IPS-18c (cell line): ENCODE measurements around the gene KLK5.
A peak's percentile ranks its signal among the peaks of the same experiment; 100 is the strongest.

Experiments
- H3K4me3 ChIP-seq: 2 replicates; pipeline ENCODE4 v1.7.0; 2013; ENCODE audit warnings: low read depth, mild to moderate bottlenecking, low read length, moderate library complexity; ENCODE audit not compliant: insufficient read depth
- H3K9me3 ChIP-seq: one replicate; pipeline ENCODE4 v1.6.1; 2013; ENCODE audit warnings: mild to moderate bottlenecking, low read length, moderate library complexity; ENCODE audit not compliant: control insufficient read depth, insufficient read depth

KLK5 gene

GRCh38 chr19:50933640-50934039 lies 19.2 kb downstream of the KLK5 start:
- H3K4me3 ChIP-seq, result no peak overlapping the region
- no peaks in the 10 kb centered on the region for H3K9me3 ChIP-seq

GRCh38 chr19:50932690-50933083 lies 20.2 kb downstream of the KLK5 start:
- Histone ChIP-seq H3K9me3 (no peaks in the 10 kb centered on the region), H3K4me3 (no peak overlapping the region)

GRCh38 chr19:50932018-50932689 lies 20.7 kb downstream of the KLK5 start:
- no peaks in the 10 kb centered on the region for H3K9me3 ChIP-seq
- no peak overlapping the region for H3K4me3 ChIP-seq

- no peak overlapping the region for H3K4me3 ChIP-seq
- no peaks in the 10 kb centered on the region for H3K9me3 ChIP-seq
Observed at GRCh38 chr19:50931023-50931422, 21.8 kb downstream of the KLK5 start.

- Histone ChIP-seq H3K9me3 (no peaks in the 10 kb centered on the region), H3K4me3 (no peak overlapping the region)
Observed at GRCh38 chr19:50928831-50929230, 24.0 kb downstream of the KLK5 start.

- H3K9me3 ChIP-seq, result no peaks in the 10 kb centered on the region
- no peak overlapping the region for H3K4me3 ChIP-seq
Observed at GRCh38 chr19:50926144-50926543, 26.7 kb downstream of the KLK5 start.

- Histone ChIP-seq H3K4me3 (no peak overlapping the region), H3K9me3 (no peaks in the 10 kb centered on the region)
Observed at GRCh38 chr19:50925734-50926133, 27.1 kb downstream of the KLK5 start.

- H3K4me3 ChIP-seq, result no peak overlapping the region
- H3K9me3 ChIP-seq, result no peaks in the 10 kb centered on the region
Observed at GRCh38 chr19:50924586-50924985, 28.3 kb downstream of the KLK5 start.

- H3K4me3 ChIP-seq, result no peak overlapping the region
Observed at GRCh38 chr19:50922317-50922853, 30.5 kb downstream of the KLK5 start.

GRCh38 chr19:50921426-50922316 lies 31.2 kb downstream of the KLK5 start:
- no peak overlapping the region for H3K4me3 ChIP-seq
- H3K9me3 ChIP-seq, result no peaks in the 10 kb centered on the region

More at GRCh38 chr19:50922317-50922853, 30.5 kb downstream of the KLK5 start:
- no peaks in the 10 kb centered on the region for H3K9me3 ChIP-seq

- no peak overlapping the region for H3K4me3 ChIP-seq
- H3K9me3 ChIP-seq, result no peaks in the 10 kb centered on the region
Observed at GRCh38 chr19:50916069-50916468, 36.8 kb downstream of the KLK5 start.

GRCh38 chr19:50912727-50913716 lies 39.8 kb downstream of the KLK5 start:
- H3K9me3 ChIP-seq, result no peaks in the 10 kb centered on the region
- peak overlapping the region; percentile 4; the same call in 1 of the 2 replicates for H3K4me3 ChIP-seq

GRCh38 chr19:50912102-50912599 lies 40.7 kb downstream of the KLK5 start:
- H3K4me3 ChIP-seq, result no peak overlapping the region; the same call in 1 of the 2 replicates
- H3K9me3 ChIP-seq, result no peaks in the 10 kb centered on the region

GRCh38 chr19:50911206-50912101 lies 41.4 kb downstream of the KLK5 start, which contains the start of gene KLK4:
TSS of gene KLK4 (minus strand) at chr19:50911395. CDS start at chr19:50910738, 657 bp downstream.
- no peaks in the 10 kb centered on the region for H3K9me3 ChIP-seq
- H3K4me3 ChIP-seq, result no peak within 1 kb of the TSS

- Histone ChIP-seq H3K9me3 (no peaks in the 10 kb centered on the region), H3K4me3 (no peak overlapping the region)
Observed at GRCh38 chr19:50910722-50911121, 42.1 kb downstream of the KLK5 start.
